ENCODE data around the gene RNFT2. TPM values are rescaled to one million over a fixed set of nuclear protein-coding genes. Genes with fewer than 3 reads are reported as not detected.

The RNFT2 gene
- total and polyA plus RNA-seq, 12 donors: 0.46 to 2.2 (median 1.6) TPM

DNA sequence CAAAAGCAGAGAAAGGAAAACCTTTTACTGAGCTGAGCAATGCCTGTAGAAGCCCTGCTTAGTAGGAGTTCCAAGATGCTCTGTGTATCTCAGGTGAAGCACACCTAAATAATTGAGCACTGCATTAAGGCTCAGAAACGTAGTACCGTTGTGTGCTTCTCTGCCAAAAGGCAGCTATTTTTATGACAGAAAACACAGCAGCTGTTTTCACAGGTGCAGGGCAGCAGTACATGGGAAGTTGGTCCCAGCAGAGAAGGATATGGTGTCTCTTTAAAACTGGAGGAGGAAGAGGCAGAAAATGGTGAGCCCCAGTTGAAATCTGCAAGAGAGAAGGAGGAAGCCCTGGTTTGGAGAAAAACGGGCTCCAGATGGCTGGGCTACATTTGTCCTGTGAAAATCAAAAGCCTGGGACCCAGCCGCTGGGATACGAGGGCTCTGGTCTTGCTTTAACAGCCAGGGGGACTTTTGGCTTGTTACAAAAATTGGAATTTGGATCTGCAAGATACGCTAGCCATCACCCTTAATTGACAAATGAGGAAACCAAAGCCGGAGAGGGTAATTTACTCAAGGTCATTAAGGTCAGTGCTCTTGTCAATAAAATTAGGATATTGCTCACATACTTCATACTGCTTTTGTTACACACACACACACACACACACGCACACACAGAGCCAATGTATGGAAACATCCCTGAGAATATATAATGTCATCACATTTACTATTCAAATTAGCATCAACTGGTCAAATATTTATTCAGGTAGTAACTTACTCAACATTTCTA lies 27.6 kb upstream of the RNFT2 start:
- no peak overlapping the region for H3K27ac ChIP-seq
- DNase-seq (no peak), ATAC-seq (no peak)
- WGBS, 2 donors: 60 to 67% methylated on average over 8 of the region's 8 CpGs
- TF ChIP-seq, protein P1, sequence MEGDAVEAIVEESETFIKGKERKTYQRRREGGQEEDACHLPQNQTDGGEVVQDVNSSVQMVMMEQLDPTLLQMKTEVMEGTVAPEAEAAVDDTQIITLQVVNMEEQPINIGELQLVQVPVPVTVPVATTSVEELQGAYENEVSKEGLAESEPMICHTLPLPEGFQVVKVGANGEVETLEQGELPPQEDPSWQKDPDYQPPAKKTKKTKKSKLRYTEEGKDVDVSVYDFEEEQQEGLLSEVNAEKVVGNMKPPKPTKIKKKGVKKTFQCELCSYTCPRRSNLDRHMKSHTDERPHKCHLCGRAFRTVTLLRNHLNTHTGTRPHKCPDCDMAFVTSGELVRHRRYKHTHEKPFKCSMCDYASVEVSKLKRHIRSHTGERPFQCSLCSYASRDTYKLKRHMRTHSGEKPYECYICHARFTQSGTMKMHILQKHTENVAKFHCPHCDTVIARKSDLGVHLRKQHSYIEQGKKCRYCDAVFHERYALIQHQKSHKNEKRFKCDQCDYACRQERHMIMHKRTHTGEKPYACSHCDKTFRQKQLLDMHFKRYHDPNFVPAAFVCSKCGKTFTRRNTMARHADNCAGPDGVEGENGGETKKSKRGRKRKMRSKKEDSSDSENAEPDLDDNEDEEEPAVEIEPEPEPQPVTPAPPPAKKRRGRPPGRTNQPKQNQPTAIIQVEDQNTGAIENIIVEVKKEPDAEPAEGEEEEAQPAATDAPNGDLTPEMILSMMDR (IDR thresholded peaks at IDR 0.05): no peak
- intact Hi-C loops (cut with DNase I): loop anchor here in 2 of 10 donors (5.0 to 10.0 kb wide), 2 partner anchors 294 to 713 kb away; no protein-coding TSS in a partner anchor
- peaks cover 0 to 19% (median 3%) of the 10 kb centered on the region in 9 donors for H3K36me3 ChIP-seq
- no peak overlapping the region for H3K4me3 ChIP-seq
- H3K9me3 ChIP-seq: no peaks in the 10 kb centered on the region
- H3K4me1 ChIP-seq: peaks cover 3 to 28% (median 10%) of the 10 kb centered on the region in 9 donors
- H3K27me3 ChIP-seq: peaks cover 0 to 9% (median 0%) of the 10 kb centered on the region in 7 donors

- ATAC-seq (no peak), DNase-seq (no peak)
- WGBS, 2 donors: 89 to 91% methylated on average over 17 of the region's 17 CpGs
- Histone ChIP-seq H3K9me3 (no peaks in the 10 kb centered on the region), H3K4me3 (no peak overlapping the region), H3K4me1 (peaks cover 3 to 30% (median 10%) of the 10 kb centered on the region in 9 donors), H3K36me3 (peaks cover 0 to 40% (median 6%) of the 10 kb centered on the region in 9 donors), H3K27me3 (peaks cover 0 to 9% (median 0%) of the 10 kb centered on the region in 7 donors), H3K27ac (no peak overlapping the region)
- TF ChIP-seq, protein P1 (IDR thresholded peaks at IDR 0.05): no peak
- intact Hi-C loops (cut with DNase I): loop anchor here in 2 of 10 donors (5.0 to 10.0 kb wide), 2 partner anchors 292 to 715 kb away; no protein-coding TSS in a partner anchor
These were observed 25.4 kb upstream of the RNFT2 start for GRCh38 chr12:116712458-116713303.

GRCh38 chr12:116713527-116713926 lies 24.6 kb upstream of the RNFT2 start:
- H3K9me3 ChIP-seq: no peaks in the 10 kb centered on the region
- H3K4me1 ChIP-seq: peaks cover 3 to 34% (median 14%) of the 10 kb centered on the region in 9 donors
- no peak overlapping the region for H3K4me3 ChIP-seq
- intact Hi-C loops (cut with DNase I): loop anchor here in 2 of 10 donors (5.0 to 10.0 kb wide), 2 partner anchors 291 to 716 kb away; no protein-coding TSS in a partner anchor
- ATAC-seq: no peak
- whole genome bisulfite sequencing, 2 donors: 97 to 98% methylated on average over 2 of the region's 2 CpGs
- no peak overlapping the region for H3K27ac ChIP-seq
- no peak for DNase-seq
- peaks cover 0 to 9% (median 0%) of the 10 kb centered on the region in 7 donors for H3K27me3 ChIP-seq
- H3K36me3 ChIP-seq: peaks cover 0 to 48% (median 6%) of the 10 kb centered on the region in 9 donors
- TF ChIP-seq, protein P1 (IDR thresholded peaks at IDR 0.05): no peak

- peaks cover 0 to 34% (median 14%) of the 10 kb centered on the region in 9 donors for H3K4me1 ChIP-seq
- H3K9me3 ChIP-seq: no peaks in the 10 kb centered on the region
- no peak overlapping the region for H3K4me3 ChIP-seq
- H3K27ac ChIP-seq: no peak overlapping the region
- H3K27me3 ChIP-seq: peaks cover 0 to 6% (median 0%) of the 10 kb centered on the region in 7 donors
- no peak for DNase-seq
- WGBS, 2 donors: 87 to 89% methylated on average over 9 of the region's 9 CpGs
- ATAC-seq: no peak
- intact Hi-C loops (cut with DNase I): loop anchor here in 2 of 10 donors (5.0 to 10.0 kb wide), 2 partner anchors 291 to 717 kb away; no protein-coding TSS in a partner anchor
- H3K36me3 ChIP-seq: peaks cover 0 to 53% (median 6%) of the 10 kb centered on the region in 9 donors
- TF ChIP-seq, protein P1 (IDR thresholded peaks at IDR 0.05): no peak
These were observed 23.9 kb upstream of the RNFT2 start for GRCh38 chr12:116714175-116714574.

Data from heart right ventricle (tissue), 16 donors.